Stimulated activated CD4-positive, alpha-beta T cell treated with anti-CD3 and anti-CD28 coated beads, Interleukin-15, amount 100 ng/mL, for 1 hour (primary cell): ENCODE data around the gene PPP1CB.
"Not testable (repeated sequence)": the region's sequence is repeated elsewhere in the genome, so short reads cannot be mapped to it uniquely, and the experiment has no call there.

Experiments
- DNase-seq, 2 donors: peaks; one replicate each; pipeline ENCODE4 v3.0.0-alpha.2; 2020; ENCODE audit warnings: low read depth in 1 of 2, low spot score in 1 of 2

Gene PPP1CB

DNA sequence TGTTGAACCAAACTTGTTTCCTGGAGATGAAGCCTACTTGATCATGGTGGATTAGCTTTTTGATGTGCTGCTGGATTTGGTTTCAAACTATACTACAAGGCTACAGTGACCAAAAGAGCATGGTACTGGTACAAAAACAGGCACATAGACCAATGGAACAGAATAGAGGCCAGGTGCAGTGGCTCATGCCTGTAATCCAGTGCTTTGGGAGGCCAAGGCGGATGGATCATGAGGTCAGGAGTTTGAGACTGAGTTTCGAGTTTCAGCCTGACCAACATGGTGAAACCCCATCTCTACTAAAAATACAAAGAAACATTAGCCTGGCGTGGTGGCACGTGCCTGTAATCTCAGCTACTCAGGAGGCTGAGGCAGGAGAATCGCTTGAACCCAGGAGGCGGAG, 9.0 kb upstream of the PPP1CB start:
- not testable (repeated sequence) for DNase-seq

DNA sequence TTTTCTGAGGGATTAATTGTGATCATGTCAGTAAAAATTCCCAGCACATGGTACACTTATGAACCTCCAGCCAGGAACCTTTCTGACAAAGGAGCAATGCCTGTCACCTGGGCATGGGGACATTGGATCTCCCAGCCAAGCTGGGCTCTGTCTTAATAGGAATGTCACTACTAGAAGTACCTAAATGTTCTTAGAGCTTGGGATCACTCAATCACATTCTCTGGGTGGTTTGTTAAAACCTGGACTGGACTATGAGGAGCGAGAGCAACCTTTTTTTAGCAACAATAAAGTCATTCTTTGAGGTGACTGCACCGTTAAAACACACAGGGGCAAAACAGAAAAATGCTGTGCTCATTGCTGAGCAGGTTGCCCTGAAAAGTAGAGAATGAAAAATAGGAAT, 6.4 kb upstream of the PPP1CB start:
- DNase-seq, result no peak

DNA sequence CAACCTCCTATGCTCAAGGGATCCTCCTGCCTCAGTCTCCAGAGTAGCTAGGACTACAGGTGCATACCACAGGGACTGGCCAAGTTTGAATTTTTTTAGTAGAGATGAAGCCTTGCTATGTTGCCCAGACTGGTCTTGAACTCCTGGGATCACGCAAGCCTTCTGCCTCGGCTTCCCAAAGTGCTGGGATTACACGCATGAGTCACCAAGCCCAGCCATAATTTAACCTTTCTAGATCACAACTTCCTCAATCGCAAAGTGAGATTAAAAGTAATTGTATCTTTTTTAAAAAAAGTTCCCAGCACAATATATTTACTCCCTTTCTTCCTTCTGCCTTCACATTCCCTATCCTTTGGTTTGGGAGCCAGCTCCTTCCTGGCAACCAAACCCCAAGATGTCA, 5.8 kb upstream of the PPP1CB start:
- no peak for DNase-seq

DNA sequence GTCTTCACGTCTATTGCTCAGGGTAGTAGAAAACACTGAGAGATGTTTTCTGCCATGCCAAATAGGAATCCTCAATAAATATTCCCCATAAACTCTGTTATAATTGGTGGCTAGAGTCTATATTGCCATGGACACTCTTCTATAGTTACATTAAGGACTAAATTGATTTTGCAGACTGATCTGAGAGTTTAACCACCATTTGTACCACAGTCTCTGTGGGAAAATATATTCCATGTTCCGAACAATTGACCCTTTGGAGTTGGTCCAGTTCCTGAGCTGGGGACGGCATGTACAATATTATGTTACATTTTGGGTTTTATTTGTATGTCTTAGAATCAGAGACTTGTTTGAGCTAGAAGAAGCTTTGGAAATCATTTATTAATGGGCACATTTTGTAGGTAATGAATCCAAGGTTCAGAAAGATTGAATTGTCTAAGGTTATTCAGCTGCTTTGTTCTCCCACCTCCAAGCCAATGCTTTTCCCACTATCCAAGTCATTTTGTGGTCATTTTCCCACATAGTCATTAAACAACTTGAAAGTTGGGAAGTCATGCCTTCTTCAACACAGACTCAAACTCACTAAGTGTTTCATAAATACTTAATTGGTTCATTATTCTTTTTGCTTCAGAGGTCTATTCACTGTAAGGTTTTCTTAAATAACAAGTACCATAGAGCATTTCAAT, 5.1 kb upstream of the PPP1CB start:
- no peak for DNase-seq

DNA sequence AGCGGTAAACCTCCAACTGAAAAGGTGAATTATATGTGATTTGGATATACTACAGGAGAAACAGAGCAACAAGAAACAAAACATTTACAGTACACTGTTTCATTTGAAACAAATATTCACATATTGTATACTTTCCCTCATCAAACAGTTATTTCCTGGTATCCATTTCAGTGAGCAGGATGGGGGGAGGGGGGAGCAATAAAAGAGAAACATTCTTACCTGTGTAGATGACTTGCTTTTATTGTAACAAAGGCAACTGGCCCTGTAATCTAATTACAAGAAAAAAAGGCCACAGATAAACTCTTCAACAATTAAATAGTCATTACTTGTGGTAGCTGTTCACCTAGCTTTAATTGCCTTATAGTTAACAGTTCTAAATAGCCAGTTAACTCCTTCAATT, 3.9 kb upstream of the PPP1CB start:
- DNase-seq, result no peak

DNA sequence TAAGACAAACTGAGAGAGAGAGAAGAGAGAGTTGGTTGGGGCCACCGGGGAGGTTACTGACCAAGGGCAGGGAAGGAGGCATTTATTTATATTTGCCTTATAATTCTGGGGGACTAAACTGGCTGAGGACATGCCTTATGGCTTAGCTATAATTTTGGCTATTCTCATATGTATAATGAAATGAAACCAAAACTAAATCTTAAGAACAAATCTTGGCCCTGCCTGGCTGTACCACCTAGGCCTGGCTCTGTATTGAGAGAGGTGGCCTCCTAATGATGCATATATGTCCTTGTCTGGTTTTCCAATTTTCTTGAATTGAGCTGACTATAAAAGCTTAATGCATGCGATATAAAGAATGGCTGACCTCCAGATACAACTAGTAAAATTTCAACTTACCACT, 3.5 kb upstream of the PPP1CB start:
- no peak for DNase-seq

DNA sequence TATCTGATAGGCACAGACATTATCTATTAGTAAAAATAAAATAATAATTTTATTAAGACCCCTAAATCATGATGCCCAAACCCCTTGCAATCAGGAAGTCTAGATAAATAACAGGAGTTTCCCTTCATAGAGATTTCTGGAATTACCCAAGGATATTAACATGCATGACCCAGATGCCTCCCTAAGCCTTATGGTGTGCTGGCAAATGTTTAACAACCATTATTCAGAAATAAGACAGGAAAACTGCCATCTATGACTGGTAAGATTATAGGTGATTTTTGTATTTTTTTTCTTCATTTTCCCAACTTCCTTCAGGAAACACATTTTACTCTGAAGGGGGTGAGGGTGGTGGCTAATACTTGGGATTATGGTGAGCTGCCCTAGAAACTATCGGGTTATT, 2.7 kb upstream of the PPP1CB start:
- DNase-seq, result no peak

DNA sequence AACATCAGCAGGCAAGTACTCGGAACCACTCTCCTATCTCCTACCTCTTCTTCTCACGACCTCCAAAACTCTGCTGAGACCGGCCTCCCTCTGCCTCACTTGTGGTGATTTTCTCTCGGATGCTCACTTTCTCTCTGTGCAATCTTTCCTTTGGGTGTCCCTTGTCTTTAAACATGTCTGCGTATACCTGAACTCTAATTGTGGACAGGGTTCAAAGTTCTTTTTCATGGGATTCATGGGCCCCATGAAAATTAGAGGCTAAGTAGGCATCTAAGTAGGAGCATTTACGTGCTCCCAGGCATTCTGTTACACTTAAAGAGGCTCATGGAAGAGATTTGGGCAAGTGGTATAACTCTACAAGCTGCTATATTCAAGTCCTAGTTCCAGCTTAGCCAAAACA, 2.1 kb upstream of the PPP1CB start:
- DNase-seq, result no peak

DNA sequence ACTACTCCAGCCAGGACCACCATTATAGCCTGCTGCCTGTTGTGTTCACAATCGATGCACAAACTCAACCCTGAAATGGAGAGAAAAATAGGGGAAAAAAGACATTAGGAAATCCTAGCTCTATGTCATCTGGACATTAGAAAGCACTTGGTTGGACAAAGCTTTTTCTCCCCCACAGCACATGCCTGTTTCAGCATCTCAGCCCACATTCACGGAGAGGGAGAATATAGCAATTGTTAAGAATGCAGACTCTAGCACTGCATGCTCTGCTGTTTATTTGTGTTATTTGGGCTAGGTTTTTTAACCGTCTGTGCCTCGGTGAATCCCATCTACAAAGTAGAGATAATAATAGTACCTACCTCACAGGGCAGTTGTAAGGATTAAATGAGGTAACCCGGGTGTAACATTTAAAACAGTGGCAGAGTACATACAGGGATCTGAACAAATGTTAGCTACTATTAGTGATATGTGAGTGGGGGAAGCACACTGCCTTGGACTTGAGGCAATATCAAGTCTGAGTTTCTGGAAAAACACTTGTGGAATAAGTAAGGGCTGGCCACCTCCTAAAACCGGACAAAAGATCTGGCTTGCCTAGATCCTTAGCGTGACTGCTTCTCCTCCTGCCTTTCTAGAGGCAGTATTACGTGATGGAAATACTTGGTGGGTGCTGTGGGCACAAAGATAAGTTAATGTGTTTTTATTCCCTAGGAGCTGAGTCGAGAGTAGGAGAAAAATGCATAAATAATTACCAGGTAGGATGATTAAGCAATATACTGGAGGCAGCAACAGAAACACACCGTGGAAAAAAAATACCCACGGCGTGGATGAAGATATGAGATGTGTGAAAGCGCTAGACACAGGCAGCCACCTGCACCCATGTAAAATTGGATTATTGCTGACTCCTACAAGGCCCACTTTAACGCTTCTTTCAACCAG, 1.0 kb upstream of the PPP1CB start:
- DNase-seq, result no peak

DNA sequence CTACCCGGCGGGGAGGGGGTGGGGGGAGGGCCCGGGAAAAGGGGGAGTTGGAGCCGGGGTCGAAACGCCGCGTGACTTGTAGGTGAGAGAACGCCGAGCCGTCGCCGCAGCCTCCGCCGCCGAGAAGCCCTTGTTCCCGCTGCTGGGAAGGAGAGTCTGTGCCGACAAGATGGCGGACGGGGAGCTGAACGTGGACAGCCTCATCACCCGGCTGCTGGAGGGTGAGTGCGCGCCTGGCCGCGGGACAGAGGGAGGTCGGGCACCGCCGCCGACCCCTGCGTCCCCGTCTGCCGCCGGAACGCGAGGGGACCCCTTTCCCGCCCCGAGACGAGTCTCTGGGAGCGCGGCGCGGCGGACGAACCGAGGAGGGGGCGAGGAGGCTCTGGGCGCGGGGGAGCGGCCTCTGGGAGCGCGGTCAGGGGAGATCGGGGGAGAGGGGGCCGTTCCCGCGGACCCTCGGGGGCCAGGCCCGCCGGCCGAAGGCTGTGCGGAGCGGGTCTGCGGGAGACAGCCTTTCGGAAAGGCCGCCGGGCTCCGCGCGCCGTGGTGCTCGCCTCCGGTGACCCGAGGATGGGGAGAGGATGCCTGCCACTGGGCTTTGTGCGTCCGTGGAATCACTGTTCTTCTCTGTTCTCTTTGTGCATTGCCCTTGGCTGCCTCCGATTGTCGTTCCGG, 463 bp downstream of the PPP1CB start:
- peak in 1 of 2 donors; percentile 6 for DNase-seq

DNA sequence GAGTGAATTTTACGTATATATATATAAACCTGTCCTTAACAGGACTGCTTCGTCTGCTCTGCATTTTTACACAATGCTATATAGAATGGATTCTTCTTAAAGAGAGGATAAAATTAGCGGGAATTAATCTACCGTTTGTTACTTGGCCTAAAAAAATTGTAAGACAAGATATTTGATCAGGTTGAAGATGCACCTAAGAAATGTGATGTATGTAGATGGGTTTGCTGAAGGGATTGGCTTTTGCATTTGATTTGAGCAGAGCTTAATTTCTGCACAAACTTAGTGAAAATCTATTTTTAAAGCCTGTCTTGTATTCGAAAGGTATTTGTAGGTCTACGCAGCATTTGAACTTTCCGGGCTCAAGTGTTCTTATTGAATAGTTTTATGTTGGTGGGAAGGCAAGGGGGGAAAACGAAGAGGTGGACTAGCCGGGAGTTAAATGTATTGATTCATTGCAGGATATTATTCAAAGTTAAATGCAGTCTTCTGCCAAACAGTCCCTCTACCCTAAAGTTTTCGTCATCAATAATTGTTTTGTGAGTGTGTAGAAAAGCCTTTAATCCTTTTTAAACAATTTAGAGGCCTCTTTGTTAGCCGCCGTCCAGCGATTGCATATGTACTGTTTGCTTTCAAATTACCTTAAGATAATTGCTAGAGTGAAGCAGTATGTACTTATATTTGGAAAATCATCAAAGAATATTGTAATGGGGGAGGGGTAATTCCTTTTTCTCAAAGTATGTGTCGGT, 1.2 kb downstream of the PPP1CB start:
- DNase-seq, result no peak

DNA sequence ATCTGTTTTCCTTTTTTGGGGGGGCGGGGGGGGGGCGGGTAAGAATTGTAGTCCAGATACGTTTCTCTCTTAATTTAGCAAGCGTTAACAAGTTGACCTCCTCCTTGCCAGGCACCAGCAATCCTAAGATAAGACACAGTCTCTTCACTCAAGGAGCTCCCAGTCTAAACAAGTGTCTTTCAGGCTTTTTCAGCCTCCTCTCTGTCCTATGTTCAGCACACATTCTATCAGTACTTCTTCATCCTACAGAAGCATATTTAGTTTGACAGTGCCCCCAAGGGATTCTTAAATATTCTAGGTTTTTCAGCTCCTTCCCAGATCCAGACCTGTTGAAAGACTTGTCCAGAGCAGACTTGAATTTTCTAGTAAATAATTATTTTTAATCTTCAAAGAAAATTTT, 2.7 kb downstream of the PPP1CB start:
- DNase-seq, result no peak

DNA sequence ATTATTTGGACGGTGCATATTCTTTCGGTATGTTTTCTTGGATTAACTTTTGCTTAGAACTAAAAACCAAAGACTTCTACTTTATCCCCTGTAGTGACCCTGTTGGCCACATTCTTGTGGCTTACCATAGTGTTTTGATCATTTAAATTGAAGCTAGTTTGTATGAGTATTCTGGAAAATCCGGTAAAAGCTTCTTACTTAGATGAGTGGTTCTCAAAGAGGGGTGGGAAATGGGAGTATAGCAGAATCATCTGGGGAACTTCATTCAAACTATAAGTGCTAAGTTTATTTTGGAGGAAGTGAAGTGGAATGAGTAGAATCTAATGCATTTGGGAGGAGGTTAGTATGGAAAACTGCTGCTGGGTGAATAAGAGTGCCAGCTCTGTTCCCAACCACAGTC, 3.8 kb downstream of the PPP1CB start:
- DNase-seq, result no peak

DNA sequence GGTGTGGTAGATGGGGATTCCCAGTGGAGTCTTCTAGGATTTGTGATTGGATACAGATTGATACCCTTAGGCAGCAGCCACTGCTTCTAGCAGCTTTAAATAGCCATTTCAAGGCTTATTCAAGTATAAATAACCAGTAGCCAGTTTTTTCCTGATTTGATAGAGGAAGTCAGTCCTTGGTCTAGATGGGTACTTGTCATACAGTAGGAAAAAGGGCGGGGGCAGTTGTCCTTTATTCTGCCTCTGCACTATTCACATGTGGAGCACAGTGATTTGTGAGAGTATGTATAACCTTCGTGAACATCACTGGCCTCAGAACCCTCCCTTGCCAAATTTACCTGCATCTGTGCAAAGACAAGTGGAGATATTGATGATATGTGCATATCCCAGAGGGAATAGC, 6.8 kb downstream of the PPP1CB start:
- no peak for DNase-seq

DNA sequence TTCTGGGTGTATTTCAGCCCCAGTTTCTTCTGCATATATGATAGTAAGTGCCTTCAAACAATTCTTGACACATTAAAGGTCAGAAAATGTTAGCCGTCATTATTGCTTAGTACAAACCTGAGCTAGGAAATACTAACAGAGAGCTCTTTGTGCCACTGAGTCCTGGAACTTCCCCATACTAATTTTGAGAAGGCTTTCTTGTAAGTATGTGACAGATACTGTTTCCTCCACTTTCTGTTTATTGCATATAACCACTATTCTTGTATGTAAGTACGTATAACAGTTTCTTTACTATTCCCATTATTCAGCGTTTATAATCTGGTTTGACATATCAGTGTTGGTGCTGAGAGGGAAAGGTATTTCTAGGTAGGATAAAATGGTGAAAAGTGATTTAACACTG, 9.8 kb downstream of the PPP1CB start:
- no peak for DNase-seq

DNA sequence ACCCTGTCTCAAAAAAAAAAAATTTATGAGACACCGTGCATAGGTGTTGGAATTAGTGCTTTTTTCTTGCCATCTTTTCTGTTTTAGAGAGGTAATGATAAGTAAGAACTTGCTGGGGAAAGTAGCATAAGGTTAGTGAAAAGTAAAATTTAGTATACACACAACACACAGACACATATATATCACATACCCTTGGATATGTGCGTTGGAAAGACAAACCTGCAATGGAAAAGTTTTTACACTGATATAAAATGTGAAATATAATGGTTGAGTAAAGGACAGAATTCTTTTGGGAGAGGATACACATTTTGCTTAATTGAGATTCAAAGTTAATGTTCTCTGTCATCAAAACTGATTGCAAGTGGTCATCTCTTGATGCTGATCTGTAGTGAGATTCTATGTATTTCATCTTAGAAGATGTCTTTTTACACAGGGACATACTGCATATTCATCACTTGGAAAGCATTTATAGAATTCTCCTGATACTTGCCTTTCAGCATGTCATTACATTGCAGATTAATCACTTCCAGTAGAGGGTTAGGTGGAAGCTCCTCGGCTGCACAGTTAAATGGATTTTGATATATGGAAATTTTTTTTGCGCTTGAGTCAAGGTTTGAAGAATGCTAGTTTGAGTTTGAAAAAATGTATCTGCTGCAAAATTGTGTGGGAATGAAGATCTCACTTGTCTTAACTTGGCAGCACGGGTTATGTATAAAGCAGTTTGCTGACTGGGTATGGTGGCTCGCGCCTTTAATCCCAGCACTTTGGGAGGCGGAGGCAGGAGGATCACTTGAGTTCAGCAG, 13.5 kb downstream of the PPP1CB start:
- no peak for DNase-seq

DNA sequence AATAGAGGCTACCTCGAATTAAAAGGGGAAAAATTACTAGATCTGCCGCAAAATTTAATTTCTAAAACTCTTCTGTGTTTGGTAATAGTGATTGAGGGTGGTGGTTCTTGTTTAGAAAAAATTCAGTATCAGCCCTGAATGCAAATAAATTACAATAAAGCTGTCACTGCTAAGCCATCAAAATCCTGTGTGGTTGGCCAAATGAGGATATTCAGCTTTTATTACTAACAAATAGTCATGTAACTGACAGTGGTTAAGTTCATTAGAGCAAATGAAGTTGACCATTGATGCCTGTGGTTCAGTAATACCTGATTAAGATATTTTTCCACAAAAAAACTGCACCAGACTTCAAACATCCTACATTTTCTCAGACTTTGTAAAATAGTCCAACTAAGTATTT, 14.4 kb downstream of the PPP1CB start:
- no peak for DNase-seq

DNA sequence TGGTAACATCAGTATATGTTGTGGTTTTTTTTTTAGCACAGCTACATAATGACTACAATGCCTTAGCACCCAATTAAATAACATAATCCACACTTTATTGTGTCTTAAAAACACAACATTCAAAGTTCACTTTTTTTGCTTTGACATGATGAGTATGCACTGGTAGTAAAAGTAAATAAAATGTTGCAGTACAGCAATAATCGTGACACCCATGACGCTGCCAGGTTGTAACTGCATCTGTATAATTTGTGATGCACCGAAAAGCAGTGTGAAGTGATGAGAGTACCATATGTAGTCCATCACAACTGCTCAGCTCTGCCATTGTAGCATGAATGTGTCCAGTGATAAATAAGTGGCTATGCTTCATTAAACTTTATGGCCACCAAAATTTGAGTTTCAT, 15.7 kb downstream of the PPP1CB start:
- no peak for DNase-seq

DNA sequence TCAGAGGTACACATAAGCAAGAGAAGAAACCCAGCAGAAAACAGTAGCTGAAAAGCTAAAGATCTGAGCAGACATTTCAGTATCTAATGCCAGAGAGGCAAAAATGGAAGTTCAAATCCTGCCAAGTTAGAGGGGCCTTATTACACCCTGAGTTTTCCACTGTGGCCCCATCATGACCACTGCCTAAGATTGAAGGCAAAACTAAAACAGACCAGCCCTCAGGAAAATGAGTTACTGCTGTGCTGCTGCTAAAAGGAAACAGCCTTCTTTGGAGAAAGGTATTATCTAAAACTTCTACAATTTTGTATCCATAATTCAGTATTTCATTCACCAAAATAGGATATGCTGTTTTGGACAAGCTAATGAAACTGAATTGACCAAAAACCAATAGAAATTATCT, 16.8 kb downstream of the PPP1CB start:
- DNase-seq, result no peak

DNA sequence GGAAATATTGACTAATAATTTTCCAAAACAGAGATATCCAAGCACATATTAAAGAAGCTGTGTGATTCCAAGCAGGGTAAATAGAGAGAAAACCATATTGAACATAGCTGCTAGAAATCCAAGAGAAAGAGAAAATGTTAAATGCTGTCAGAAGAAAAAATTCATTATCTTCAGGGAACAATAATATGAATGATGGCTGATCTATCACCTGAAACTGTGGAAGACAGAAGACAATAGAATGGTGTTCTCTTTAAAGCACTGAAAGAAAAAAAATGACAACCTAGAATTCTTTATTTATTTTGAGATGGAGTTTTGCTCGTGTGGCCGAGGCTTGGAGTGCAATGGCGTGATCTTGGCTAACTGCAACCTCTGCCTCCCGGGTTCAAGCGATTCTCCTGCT, 17.3 kb downstream of the PPP1CB start:
- DNase-seq, result no peak

DNA sequence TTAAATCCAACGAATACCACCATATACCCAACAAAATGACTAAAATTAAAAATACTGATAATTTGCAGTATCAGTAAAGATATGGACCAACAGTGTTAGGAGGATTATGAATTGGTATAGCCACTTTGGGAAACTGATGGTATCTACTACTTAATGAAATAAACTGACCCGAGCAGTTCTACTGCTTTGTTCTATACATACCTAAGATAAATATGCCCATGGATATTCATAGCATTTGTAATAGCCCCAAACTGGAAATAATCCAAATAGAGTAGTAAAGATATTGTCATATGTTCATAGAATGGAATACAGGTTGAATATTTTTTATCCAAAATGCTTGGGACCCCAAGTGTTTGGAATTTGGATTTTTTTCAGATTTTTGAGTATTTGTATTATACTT, 20.7 kb downstream of the PPP1CB start:
- no peak for DNase-seq
